ENCODE measurements around the gene ZNF732. TPM values are rescaled to one million over a fixed set of nuclear protein-coding genes. Genes with fewer than 3 reads are reported as not detected.

The ZNF732 gene
- total and polyA plus RNA-seq, 11 donors, result 0.04 to 0.32 (median 0.08) TPM; not detected in 8

DNA sequence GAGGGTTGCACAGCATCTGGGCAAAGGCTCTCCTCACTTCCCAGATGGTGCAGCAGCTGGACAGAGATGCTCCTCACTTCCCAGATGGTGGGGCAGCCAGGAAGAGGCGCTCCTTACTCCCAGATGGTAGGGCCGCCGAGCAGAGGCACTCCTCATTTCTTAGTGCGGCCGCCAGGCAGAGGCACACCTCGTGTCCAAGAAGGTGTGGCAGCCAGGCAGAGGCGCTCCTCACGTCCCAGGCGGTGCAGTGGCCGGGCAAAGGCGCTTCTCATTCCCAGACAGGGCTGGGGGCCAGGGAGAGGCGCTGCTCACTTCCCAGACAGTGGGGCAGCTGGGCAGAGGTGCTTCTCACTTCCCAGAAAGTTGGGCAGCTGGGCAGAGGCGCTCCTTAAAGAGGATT, 48.8 kb downstream of the ZNF732 start:
- DNase-seq (no peak), ATAC-seq (no peak)
- H3K27me3 ChIP-seq, result no peaks in the 10 kb centered on the region
- intact Hi-C loops (cut with DNase I), result loop anchor here in 1 of 10 donors (10.0 kb wide), 1 partner anchor 198 kb away; no protein-coding TSS in a partner anchor
- H3K27ac ChIP-seq, result no peak overlapping the region
- TF ChIP-seq, protein P1, sequence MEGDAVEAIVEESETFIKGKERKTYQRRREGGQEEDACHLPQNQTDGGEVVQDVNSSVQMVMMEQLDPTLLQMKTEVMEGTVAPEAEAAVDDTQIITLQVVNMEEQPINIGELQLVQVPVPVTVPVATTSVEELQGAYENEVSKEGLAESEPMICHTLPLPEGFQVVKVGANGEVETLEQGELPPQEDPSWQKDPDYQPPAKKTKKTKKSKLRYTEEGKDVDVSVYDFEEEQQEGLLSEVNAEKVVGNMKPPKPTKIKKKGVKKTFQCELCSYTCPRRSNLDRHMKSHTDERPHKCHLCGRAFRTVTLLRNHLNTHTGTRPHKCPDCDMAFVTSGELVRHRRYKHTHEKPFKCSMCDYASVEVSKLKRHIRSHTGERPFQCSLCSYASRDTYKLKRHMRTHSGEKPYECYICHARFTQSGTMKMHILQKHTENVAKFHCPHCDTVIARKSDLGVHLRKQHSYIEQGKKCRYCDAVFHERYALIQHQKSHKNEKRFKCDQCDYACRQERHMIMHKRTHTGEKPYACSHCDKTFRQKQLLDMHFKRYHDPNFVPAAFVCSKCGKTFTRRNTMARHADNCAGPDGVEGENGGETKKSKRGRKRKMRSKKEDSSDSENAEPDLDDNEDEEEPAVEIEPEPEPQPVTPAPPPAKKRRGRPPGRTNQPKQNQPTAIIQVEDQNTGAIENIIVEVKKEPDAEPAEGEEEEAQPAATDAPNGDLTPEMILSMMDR (IDR thresholded peaks at IDR 0.05), result no peak
- TF ChIP-seq POLR2A (IDR thresholded peaks at IDR 0.05), result no peak
- peaks cover 0 to 100% (median 98%) of the 10 kb centered on the region in 12 donors for H3K9me3 ChIP-seq
- H3K4me1 ChIP-seq, result no peaks in the 10 kb centered on the region
- WGBS, 4 donors, result 94 to 97% (median 96%) methylated on average over 13 of the region's 13 CpGs
- H3K4me3 ChIP-seq, result no peak overlapping the region
- H3K36me3 ChIP-seq, result peaks cover 0 to 48% (median 0%) of the 10 kb centered on the region in 9 donors

DNA sequence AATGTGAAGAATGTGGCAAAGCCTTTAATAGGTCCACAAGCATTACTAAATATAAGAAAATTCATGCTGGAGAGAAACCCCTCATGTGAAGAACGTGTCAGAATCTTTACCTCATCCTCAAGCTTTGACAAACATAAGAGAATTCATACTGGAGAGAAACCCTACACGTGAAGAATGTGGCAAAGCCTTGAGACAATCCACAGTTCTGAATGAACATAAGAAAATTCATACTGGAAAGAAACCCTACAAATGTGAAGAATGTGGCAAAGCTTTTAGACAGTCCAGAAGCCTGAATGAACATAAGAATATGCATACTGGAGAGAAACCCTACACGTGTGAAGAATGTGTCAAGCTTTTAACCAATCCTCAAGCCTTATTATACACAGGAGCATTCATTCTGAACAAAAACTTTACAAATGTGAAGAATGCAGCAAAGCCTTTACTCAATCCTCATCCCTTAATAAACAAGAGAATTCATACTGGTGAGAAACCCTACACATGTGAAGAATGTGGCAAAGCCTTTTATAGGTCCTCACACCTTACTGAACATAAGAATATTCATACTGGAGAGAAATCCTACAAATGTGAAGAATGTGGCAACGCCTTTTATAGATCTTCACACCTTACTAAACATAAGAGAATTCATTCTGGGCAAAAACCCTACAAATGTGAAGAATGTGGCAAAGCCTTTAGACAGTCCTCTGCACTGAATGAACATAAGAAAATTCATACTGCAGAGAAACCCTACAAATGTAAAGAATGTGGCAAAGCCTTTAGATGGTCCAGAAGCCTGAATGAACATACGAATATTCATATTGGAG, 51.1 kb downstream of the ZNF732 start:
- peaks cover 0 to 100% (median 97%) of the 10 kb centered on the region in 12 donors for H3K9me3 ChIP-seq
- peaks cover 0 to 47% (median 0%) of the 10 kb centered on the region in 9 donors for H3K36me3 ChIP-seq
- H3K4me3 ChIP-seq, result no peak overlapping the region
- 93 to 94% (median 94%) methylated on average over 5 of the region's 5 CpGs for WGBS, 4 donors
- no peak for DNase-seq
- intact Hi-C loops (cut with DNase I), result loop anchor here in 1 of 10 donors (10.0 kb wide), 1 partner anchor 201 kb away; no protein-coding TSS in a partner anchor
- no peak overlapping the region for H3K27ac ChIP-seq
- TF ChIP-seq POLR2A (IDR thresholded peaks at IDR 0.05), result no peak
- TF ChIP-seq, protein P1 (IDR thresholded peaks at IDR 0.05), result no peak
- no peaks in the 10 kb centered on the region for H3K4me1 ChIP-seq
- H3K27me3 ChIP-seq, result no peaks in the 10 kb centered on the region
- no peak for ATAC-seq

GRCh38 chr4:252065-252601, 53.1 kb downstream of the ZNF732 start:
- no peak overlapping the region for H3K27ac ChIP-seq
- TF ChIP-seq, protein P1 (IDR thresholded peaks at IDR 0.05), result no peak
- no peak for TF ChIP-seq POLR2A (IDR thresholded peaks at IDR 0.05)
- H3K4me1 ChIP-seq, result no peaks in the 10 kb centered on the region
- no peak overlapping the region for H3K4me3 ChIP-seq
- no peak for ATAC-seq
- H3K9me3 ChIP-seq, result peaks cover 0 to 100% (median 89%) of the 10 kb centered on the region in 12 donors
- H3K36me3 ChIP-seq, result peaks cover 0 to 41% (median 0%) of the 10 kb centered on the region in 9 donors
- DNase-seq, result no peak
- WGBS, 4 donors, result 94 to 99% (median 98%) methylated on average over 2 of the region's 2 CpGs
- H3K27me3 ChIP-seq, result no peaks in the 10 kb centered on the region
- intact Hi-C loops (cut with DNase I), result loop anchor here in 1 of 10 donors (10.0 kb wide), 1 partner anchor 203 kb away; no protein-coding TSS in a partner anchor

- WGBS, 4 donors, result 25 to 40% (median 29%) methylated on average over 7 of the region's 7 CpGs
- H3K27ac ChIP-seq, result no peak overlapping the region
- H3K9me3 ChIP-seq, result peaks cover 0 to 37% (median 19%) of the 10 kb centered on the region in 12 donors
- peaks cover 0 to 12% (median 9%) of the 10 kb centered on the region in 12 donors for H3K4me1 ChIP-seq
- intact Hi-C loops (cut with DNase I), result loop anchor here in 7 of 10 donors (5.0 to 10.0 kb wide), 7 partner anchors 80 to 430 kb away; partner anchors contain the start of genes ATP5ME (in 3 of the 7), MYL5 (in 3 of the 7), ZNF141 (in 3 of the 7) and PIGG (in 1 of the 7)
- TF ChIP-seq, protein P1 (IDR thresholded peaks at IDR 0.05), result peak; percentile 64 to 83 (median 73)
- no peak for TF ChIP-seq POLR2A (IDR thresholded peaks at IDR 0.05)
- DNase-seq, result peak in 3 of 5 donors; percentile 12 to 30 (median 27)
- no peak for ATAC-seq
- no peak overlapping the region for H3K4me3 ChIP-seq
- no peaks in the 10 kb centered on the region for H3K27me3 ChIP-seq
- H3K36me3 ChIP-seq, result peaks cover 0 to 5% (median 0%) of the 10 kb centered on the region in 9 donors
Measured at GRCh38 chr4:244471-244870, 60.8 kb downstream of the ZNF732 start.

Data from heart left ventricle (tissue), 16 donors.